Effector memory CD4-positive, alpha-beta T cell (primary cell): ENCODE results near the gene DOCK6.

Source experiments
- DNase-seq, 3 donors: peaks; one replicate each; pipeline ENCODE4 v3.0.0-alpha.2; 2020
- H3K27ac ChIP-seq: 2 replicates; pipeline ENCODE4 v1.7.0; 2013; ENCODE audit warnings: mild to moderate bottlenecking, low read length, moderate library complexity; ENCODE audit not compliant: insufficient read depth, poor library complexity, severe bottlenecking
- H3K27me3 ChIP-seq: replicated peaks from 2 replicates; pipeline ENCODE4 v1.7.0; 2013; ENCODE audit warnings: mild to moderate bottlenecking, low read length; ENCODE audit not compliant: insufficient read depth, control insufficient read depth, poor library complexity, severe bottlenecking
- H3K36me3 ChIP-seq: 2 replicates; pipeline ENCODE4 v1.7.0; 2013; ENCODE audit warnings: mild to moderate bottlenecking, low read length, moderate library complexity; ENCODE audit not compliant: control insufficient read depth, insufficient read depth
- H3K4me1 ChIP-seq: 2 replicates; pipeline ENCODE4 v1.7.0; 2013; ENCODE audit warnings: low read length, mild to moderate bottlenecking; ENCODE audit not compliant: control insufficient read depth, insufficient read depth, poor library complexity, severe bottlenecking
- H3K4me3 ChIP-seq: 2 replicates; pipeline ENCODE4 v1.7.0; 2013; ENCODE audit warnings: low read length, low read depth, mild to moderate bottlenecking; ENCODE audit not compliant: insufficient read depth, poor library complexity, severe bottlenecking
- H3K9me3 ChIP-seq: 2 replicates; pipeline ENCODE4 v1.7.0; 2013; ENCODE audit warnings: mild to moderate bottlenecking, low read length, moderate library complexity; ENCODE audit not compliant: control insufficient read depth
- total RNA-seq, 3 donors: gene quantifications; one replicate each; lab custom pipeline; 2026; lab: John Stamatoyannopoulos, UW

Gene DOCK6, protein sequence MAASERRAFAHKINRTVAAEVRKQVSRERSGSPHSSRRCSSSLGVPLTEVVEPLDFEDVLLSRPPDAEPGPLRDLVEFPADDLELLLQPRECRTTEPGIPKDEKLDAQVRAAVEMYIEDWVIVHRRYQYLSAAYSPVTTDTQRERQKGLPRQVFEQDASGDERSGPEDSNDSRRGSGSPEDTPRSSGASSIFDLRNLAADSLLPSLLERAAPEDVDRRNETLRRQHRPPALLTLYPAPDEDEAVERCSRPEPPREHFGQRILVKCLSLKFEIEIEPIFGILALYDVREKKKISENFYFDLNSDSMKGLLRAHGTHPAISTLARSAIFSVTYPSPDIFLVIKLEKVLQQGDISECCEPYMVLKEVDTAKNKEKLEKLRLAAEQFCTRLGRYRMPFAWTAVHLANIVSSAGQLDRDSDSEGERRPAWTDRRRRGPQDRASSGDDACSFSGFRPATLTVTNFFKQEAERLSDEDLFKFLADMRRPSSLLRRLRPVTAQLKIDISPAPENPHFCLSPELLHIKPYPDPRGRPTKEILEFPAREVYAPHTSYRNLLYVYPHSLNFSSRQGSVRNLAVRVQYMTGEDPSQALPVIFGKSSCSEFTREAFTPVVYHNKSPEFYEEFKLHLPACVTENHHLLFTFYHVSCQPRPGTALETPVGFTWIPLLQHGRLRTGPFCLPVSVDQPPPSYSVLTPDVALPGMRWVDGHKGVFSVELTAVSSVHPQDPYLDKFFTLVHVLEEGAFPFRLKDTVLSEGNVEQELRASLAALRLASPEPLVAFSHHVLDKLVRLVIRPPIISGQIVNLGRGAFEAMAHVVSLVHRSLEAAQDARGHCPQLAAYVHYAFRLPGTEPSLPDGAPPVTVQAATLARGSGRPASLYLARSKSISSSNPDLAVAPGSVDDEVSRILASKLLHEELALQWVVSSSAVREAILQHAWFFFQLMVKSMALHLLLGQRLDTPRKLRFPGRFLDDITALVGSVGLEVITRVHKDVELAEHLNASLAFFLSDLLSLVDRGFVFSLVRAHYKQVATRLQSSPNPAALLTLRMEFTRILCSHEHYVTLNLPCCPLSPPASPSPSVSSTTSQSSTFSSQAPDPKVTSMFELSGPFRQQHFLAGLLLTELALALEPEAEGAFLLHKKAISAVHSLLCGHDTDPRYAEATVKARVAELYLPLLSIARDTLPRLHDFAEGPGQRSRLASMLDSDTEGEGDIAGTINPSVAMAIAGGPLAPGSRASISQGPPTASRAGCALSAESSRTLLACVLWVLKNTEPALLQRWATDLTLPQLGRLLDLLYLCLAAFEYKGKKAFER (N-terminal part only)
- 0 to 0.39 (median 0.17) reads per million in 3 donors for total RNA-seq

DNA sequence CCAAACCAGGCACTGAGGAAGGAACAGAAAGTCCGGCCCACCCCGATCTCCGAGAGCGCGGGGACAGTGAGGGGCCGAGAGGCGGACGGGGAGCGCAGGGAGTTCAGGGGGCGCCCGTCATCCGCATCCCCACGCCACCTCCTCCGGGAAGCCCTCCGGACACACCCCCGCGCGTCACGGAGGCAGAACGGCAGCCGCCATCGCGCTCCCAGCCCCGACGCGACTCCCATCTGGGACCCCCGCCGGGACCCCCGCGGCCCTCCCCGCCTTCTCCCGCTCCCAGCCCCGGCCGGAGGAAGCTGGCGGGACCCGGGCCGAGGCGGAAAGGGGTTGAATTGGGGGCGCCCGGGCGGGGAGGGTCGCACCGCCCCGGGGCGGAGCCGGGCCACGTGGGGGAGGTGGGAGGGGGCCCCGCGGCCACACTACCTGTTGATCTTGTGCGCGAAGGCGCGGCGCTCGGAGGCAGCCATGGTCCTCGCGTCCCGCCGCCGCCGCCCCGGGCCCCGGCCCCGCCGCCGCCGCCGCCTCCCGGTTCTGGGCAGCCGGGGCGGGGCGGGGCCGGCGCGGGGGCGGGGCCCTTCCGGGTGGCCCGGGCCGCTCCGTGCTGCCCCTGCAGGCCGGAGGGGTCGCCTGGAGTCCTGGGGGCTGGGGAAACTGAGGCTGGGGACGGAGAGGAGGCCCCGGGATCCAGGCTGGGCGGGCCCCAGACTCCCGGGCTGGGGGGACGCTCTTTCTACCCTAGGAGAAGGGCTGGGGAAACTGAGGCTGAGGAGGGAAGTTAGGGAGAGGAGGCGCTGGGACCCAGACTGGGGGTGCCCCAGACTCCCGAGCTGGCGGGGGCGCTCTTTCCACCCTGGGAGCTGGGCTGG, at the start of gene DOCK6:
Gene DOCK6 (minus strand): TSS at position 554 of the 869 bp plus-strand sequence. CDS start 84 bp downstream, at position 470.
- Histone ChIP-seq H3K4me3 (peak within 1 kb of the TSS; percentile 56), H3K9me3 (no peaks in the 10 kb centered on the region), H3K27ac (no peak within 1 kb of the TSS), H3K4me1 (peaks cover 9% of the 10 kb centered on the region), H3K27me3 (peaks cover 26% of the 10 kb centered on the region), H3K36me3 (no peaks in the 10 kb centered on the region)
- no peak for DNase-seq

DNA sequence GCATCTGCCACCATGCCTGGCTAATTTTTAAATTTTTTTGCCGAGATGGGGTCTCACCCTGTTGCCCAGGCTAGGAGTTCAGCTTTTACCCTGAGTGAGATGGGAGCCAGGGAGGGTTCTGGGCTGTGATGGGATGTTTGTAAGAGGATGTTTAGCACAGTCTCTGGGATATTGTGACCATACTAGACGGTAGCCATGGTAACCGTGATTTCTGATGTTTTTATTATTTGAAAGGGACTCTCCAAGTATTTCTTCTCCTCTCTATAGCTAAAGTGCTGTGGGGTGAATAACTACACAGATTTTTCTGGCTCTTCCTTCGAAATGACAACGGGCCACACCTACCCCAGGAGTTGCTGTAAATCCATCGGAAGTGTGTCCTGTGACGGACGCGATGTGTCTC, 44.0 kb upstream of the DOCK6 start:
- Histone ChIP-seq H3K4me1 (no peaks in the 10 kb centered on the region), H3K4me3 (no peak overlapping the region), H3K27me3 (no peaks in the 10 kb centered on the region), H3K9me3 (no peaks in the 10 kb centered on the region), H3K36me3 (no peaks in the 10 kb centered on the region), H3K27ac (no peak overlapping the region)
- no peak for DNase-seq

DNA sequence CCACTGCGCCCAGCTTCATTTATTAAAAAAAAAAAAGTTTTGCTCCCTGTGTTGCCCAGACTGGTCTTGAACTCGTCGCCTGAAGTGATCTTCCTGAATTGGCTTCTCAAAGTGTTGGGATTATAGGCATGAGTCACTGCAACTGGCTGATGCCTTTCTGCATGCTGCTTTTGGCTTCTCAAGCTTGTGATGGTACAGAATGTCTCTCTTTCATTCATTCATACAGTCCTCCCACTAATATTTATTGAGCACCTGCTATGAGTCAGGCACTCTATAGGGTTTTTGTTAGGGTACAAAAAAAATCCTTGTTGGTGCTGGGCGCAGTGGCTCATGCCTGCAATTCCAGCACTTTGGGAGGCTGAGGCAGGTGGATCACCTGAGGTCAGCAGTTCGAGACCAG, 42.6 kb upstream of the DOCK6 start:
- no peak overlapping the region for H3K27ac ChIP-seq
- H3K9me3 ChIP-seq: no peaks in the 10 kb centered on the region
- DNase-seq: no peak
- no peaks in the 10 kb centered on the region for H3K4me1 ChIP-seq
- no peak overlapping the region for H3K4me3 ChIP-seq
- H3K36me3 ChIP-seq: no peaks in the 10 kb centered on the region
- H3K27me3 ChIP-seq: no peaks in the 10 kb centered on the region

DNA sequence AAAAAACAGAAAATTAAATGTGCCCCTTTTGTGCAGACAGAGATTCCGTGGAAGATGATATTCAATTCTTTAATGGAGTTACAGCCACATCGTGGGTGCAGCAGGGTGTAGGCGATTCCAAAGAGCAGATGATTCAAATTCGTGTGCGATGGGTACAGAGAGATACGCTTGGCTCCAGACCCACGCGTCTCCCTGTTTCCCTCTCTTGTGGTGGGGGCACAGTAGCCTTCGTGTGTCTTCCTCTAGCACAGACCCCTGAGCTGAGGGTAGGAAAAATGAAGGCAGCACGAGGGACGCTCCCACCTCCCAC, 38.4 kb upstream of the DOCK6 start:
- no peaks in the 10 kb centered on the region for H3K27me3 ChIP-seq
- no peaks in the 10 kb centered on the region for H3K9me3 ChIP-seq
- no peak for DNase-seq
- H3K4me1 ChIP-seq: no peaks in the 10 kb centered on the region
- H3K36me3 ChIP-seq: no peaks in the 10 kb centered on the region
- H3K27ac ChIP-seq: no peak overlapping the region
- H3K4me3 ChIP-seq: no peak overlapping the region

DNA sequence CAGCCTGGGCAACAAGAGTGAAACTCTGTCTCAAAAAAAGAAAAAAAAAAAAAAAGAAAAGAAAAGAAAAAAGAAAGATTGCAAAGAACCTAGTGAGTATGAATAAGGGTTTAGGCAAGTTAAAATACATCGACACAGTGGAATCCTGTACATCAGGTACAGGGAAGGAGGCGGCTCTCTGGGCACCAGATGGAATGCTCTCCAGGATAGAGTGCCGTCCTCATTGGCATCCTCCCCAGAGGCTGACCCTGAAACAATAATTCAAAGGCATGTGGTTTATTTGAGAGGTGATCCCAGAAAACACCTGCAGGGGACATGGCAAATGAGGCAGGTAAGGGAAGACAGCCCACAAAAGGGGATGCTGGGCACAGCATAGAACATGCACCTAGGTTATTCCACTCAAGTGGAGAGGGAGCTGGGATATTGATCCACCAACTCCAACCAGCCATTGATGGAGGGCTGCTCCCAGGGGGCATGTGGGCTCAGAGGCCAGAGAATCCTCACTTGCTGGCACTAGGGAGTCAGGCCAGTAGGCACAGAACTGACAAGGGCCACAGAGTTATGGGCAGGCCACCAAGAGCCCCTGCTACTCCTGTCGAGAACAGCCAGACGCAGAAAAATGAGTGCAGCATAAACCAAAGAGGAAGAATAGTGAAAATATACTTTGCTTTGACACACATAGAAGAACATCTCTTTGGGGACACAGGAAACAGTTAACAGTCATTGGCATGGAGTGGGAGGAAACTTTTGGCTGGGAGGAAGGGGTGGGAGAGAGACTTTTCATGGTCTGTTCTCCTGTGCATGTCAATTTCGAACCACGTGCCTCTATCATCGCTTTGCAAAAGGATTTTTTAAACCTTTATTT, 37.9 kb upstream of the DOCK6 start:
- H3K36me3 ChIP-seq: no peaks in the 10 kb centered on the region
- no peak overlapping the region for H3K4me3 ChIP-seq
- H3K27me3 ChIP-seq: no peaks in the 10 kb centered on the region
- no peaks in the 10 kb centered on the region for H3K4me1 ChIP-seq
- no peaks in the 10 kb centered on the region for H3K9me3 ChIP-seq
- no peak for DNase-seq
- H3K27ac ChIP-seq: no peak overlapping the region

DNA sequence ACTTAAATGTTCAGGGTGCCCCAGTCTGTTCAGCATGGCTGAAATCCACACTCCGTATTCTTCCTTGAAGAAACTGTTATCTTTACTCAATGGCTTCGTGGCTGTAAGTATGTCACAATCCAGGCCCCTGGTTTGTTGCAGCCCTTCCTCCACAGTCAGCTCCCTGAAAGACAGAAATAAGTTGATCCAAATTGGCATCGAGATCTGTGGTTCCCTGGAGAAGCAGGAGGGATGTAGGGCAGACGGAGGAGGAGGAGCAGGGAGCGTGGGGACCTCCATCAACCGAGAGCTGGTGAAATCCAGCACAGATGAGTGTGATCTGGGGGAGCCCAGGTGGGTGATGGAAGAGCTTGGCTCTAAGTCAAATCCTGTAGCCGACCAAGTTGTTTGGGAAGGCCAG, 33.9 kb upstream of the DOCK6 start:
- no peak overlapping the region for H3K27ac ChIP-seq
- DNase-seq: no peak
- H3K4me1 ChIP-seq: peaks cover 4% of the 10 kb centered on the region
- no peaks in the 10 kb centered on the region for H3K36me3 ChIP-seq
- no peak overlapping the region for H3K4me3 ChIP-seq
- H3K27me3 ChIP-seq: peaks cover 8% of the 10 kb centered on the region
- H3K9me3 ChIP-seq: no peaks in the 10 kb centered on the region

DNA sequence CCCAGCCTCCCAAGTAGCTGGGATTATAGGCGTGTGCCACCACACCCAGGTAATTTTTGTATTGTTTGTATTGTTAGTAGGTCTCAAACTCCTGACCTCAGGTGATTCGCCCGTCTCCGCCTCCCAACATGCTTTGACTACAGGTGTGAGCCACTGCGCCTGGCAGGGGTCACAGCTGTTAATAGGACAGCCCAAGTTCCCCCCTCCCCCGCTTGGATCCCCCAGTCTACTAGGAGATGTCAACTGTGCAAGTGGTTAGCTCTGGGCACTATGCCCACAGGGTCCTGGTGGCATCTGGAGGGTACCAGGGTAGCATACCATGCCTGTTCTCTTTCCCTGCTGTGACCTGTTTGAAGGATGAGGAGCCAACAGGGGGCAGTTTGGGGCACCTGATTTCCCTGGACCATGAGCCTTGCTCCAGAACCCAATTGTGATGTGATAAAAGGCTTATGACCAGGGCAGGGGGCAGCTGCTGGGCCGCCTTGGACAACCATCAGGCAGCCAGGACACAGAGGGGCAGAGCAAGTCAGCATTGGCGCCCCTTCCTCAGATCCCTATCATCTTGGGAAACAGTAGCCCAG, 33.4 kb upstream of the DOCK6 start, which contains the start of gene TSPAN16:
Gene TSPAN16 (plus strand): TSS at position 496 of the 581 bp plus-strand sequence. CDS start 138 bp downstream, outside the sequence.
- H3K4me3 ChIP-seq: no peak within 1 kb of the TSS
- peaks cover 4% of the 10 kb centered on the region for H3K4me1 ChIP-seq
- H3K27ac ChIP-seq: no peak within 1 kb of the TSS
- H3K36me3 ChIP-seq: no peaks in the 10 kb centered on the region
- H3K9me3 ChIP-seq: no peaks in the 10 kb centered on the region
- DNase-seq: no peak
- H3K27me3 ChIP-seq: peaks cover 10% of the 10 kb centered on the region

DNA sequence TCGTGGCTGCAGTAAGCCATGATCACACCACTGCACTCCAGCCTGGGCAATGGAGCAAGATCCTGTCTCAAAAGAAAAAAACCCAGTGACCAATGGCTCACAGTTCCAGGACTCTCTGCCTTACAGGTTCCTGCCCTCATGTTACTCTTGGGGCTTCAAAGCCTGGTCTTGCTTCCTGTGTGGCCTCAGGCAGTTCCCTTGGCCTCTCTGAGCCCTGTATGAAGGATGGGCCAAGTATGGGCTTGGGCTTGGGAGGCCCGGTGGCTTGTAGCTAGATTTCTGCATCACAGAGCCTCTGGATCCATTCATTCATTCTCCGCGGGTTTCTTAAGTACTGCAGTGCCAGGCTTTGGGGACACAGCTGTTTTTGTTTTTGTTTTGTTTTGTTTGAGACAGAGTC, 32.9 kb upstream of the DOCK6 start:
- no peaks in the 10 kb centered on the region for H3K36me3 ChIP-seq
- H3K9me3 ChIP-seq: no peaks in the 10 kb centered on the region
- H3K4me1 ChIP-seq: peaks cover 4% of the 10 kb centered on the region
- no peak overlapping the region for H3K4me3 ChIP-seq
- peaks cover 10% of the 10 kb centered on the region for H3K27me3 ChIP-seq
- DNase-seq: no peak
- H3K27ac ChIP-seq: no peak overlapping the region
